ENCODE measurements around the gene LRP1B.
A peak's percentile ranks its signal among the peaks of the same experiment; 100 is the strongest.

Gene LRP1B

GRCh38 chr2:141778315-141778835, 352.4 kb downstream of the LRP1B start:
- DNase-seq (ENCODE audit: low spot score), result no peak
- FAIRE-seq, result no peak

DNA sequence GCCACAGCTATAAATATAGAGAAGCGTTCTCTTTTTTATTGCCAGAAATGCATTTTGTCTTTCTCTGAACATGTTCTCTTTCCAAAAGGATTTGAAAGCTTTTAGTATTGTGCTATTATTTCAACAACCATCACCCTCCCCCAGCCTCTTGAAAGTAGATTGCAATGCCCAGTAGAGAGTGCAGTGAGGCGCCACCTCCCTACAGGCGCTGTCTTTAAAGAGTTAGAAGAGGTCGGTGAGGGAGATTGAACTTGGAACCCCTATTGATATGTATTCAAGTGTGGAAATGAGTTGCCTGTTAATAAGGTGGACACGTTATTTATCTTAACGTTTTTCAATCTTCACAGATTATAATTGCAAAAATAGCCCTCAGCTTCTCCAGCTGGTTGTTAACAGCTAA, 360.3 kb downstream of the LRP1B start:
- FAIRE-seq, result no peak
- DNase-seq (ENCODE audit: low spot score), result no peak

DNA sequence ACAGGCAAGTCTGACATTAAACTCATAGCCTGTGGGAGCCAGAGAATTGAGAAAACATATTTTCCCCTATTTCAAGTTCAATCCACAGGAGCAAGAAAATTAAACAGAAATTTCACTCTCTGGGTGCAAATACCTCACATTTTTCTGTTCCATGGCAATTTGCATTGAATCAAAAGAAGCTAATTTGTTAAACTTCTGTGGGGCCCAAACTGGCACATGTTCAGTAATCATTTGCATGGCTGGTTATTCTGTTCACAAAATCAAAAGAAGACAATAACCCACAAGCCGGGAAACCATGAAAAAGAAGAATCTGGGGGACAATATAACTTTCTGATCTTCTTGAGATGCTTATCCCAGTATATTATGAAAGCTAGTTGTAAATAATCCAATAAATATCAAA, 363.1 kb downstream of the LRP1B start:
- DNase-seq (ENCODE audit: low spot score) (no peak), FAIRE-seq (no peak)

GRCh38 chr2:141767051-141767450, 363.8 kb downstream of the LRP1B start:
- peak; percentile 14 for DNase-seq (ENCODE audit: low spot score)
- FAIRE-seq, result no peak

DNA sequence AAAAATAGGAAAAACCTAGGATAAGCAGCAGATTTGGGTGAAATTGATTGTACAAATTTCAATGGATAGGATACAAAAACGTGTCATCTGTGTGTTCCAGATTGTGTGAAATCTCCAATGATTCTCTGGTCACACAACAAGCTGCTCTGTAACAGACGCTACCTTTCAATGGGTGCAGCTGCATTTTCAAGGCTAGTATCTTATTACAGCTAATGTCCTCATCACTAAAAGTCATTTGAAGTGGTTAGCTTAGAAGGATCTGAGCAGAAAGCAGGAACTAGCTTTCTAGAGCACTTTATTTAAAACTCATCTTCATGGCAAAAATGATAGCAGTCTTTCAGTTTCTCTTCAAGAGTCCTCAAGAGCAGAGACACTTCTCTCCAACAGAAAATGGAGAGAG, 364.6 kb downstream of the LRP1B start:
- FAIRE-seq (no peak), DNase-seq (ENCODE audit: low spot score) (no peak)

GRCh38 chr2:141748616-141749015, 382.2 kb downstream of the LRP1B start:
- no peak for DNase-seq (ENCODE audit: low spot score)
- FAIRE-seq, result no peak

DNA sequence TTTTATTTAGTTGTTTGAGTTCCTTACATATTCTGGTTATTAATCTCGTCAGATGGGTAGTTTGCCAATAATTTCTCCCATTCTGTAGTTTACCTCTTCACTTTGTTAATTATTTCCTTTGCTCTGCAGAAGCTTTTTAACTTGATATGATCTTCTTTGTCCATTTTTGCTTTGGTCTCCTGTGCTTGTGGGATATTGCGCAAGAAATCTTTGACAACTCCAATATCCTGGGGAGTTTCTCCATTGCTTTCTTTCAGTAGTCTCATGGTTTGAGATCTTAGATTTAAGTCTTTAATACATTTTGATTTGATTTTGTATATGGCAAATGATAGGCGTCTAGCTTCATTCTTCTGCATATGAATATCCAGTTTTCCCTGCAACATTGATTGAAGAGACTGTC, 389.2 kb downstream of the LRP1B start:
- DNase-seq (ENCODE audit: low spot score) (no peak), FAIRE-seq (no peak)

GRCh38 chr2:141737492-141738255, 393.1 kb downstream of the LRP1B start:
- DNase-seq (ENCODE audit: low spot score) (no peak), FAIRE-seq (no peak)

GRCh38 chr2:141736466-141736865, 394.4 kb downstream of the LRP1B start:
- DNase-seq (ENCODE audit: low spot score) (no peak), FAIRE-seq (no peak)

DNA sequence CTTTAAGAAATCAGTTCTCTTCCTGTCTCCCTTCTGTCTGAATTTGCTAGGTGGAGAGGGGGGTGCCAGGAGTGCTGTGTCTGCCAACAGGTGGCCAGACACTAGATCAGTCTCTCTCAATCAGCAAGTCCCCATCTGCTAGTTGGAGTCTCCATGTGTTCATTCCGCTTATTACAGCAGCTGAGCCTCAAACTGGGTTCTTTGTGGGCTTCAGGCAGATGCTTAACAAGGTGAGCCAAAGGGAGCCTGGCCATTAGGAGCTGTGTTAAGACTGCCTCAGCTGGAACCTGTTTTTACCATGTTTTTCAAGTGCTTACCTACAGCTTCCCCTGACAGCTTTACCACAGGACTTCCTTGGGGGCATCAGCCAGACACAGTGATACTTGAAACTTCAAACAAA, 401.9 kb downstream of the LRP1B start:
- FAIRE-seq (no peak), DNase-seq (ENCODE audit: low spot score) (no peak)

GRCh38 chr2:141728142-141728541, 402.7 kb downstream of the LRP1B start:
- no peak for FAIRE-seq
- no peak for DNase-seq (ENCODE audit: low spot score)

- DNase-seq (ENCODE audit: low spot score) (no peak), FAIRE-seq (no peak)
Measured at GRCh38 chr2:141724426-141724825, 406.4 kb downstream of the LRP1B start.

DNA sequence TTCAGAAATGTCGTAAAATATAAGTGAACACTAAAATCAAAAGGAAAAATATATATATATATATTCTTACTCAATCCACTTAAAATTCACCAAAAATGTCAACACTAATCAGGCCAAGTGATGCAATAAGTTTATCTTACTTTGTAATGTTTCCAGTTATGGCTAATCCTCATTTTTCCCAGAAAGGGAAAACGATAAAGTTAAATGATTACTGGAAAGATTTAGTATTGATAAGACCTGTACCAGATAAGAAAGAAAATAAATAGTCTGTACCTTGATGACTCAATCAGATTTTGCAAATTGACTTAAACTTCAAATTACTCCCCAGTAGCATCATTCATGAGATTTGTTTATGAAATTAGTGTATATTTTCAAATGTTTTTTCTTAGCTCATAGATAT, 407.0 kb downstream of the LRP1B start:
- FAIRE-seq, result no peak
- DNase-seq (ENCODE audit: low spot score), result no peak

DNA sequence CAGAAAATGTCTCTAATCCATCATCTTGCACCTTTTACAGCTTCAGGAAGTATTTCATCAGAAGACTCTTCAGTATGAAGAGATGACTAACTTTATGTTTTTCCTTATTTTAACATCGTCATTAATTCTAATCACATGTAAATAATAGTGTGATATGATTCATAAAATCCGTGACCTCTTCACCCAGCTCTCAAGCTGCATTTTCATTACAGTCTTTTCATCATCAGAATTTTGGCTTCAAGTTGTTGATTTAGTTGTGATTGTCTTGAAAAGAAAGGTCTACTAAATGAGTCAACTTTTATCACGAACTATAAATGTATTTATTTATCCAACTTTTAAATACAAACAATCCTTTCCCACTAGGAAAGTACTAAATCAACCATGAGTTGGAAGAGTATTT, 410.3 kb downstream of the LRP1B start:
- DNase-seq (ENCODE audit: low spot score) (no peak), FAIRE-seq (no peak)

- DNase-seq (ENCODE audit: low spot score) (no peak), FAIRE-seq (no peak)
Measured at GRCh38 chr2:141714496-141714895, 416.3 kb downstream of the LRP1B start.

DNA sequence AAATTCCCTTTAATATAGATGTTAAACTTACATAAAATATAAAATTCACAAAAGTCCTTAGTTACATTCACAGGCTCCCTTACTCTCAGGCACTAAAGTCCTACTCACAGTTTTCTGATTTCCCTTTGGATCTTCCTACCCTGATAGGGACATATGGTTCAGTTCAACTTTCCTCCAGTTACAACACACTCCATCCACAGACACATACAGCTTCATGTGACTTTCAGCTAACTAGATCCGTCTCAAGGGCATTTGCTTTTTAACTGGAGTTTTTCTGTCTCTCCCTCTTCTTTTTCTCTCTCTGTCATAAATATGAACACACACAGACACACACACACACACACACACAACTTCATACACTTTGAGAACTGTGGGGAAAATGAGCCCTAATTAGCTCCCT, 419.2 kb downstream of the LRP1B start:
- DNase-seq (ENCODE audit: low spot score) (no peak), FAIRE-seq (no peak)

GRCh38 chr2:141710589-141711239, 420.1 kb downstream of the LRP1B start:
- DNase-seq (ENCODE audit: low spot score), result no peak
- no peak for FAIRE-seq

DNA sequence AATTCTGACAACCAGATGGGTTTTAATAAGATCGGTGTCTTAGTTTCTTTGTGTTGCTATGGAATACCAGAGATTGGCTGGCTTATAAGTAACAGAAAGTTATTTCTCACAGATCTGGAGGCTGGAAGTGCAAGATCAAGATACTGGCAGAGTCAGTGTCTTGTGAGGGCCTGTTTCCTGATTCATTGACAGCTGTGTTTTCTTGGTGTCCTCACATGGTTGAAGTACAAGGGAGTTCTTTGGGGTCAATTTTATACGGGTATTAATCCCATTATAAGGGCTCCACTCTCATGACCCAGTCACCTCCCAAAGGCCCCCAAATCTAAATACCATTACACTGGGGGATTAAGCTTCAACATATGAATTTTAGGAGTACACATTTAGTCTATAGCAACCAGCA, 421.1 kb downstream of the LRP1B start:
- FAIRE-seq (no peak), DNase-seq (ENCODE audit: low spot score) (no peak)

DNA sequence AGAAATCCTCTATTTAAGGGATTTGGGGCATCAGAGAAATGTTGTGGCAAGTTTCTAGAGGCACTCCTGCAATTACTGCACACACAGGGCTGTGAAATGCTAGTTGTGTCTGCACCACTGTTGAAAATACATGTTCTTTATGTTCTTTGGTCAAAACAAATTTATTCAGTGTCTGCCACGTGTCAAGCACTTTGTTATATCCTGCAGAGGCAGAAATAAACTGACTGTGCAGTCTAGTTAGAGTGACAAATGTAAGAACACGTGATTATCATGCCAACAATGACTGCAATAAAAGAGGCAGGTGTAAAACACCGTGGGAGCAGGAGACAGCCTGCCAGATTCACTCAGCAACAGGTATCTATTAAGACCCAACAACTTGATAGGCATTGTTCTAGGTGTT, 423.3 kb downstream of the LRP1B start:
- DNase-seq (ENCODE audit: low spot score) (no peak), FAIRE-seq (no peak)

GRCh38 chr2:141704541-141704940, 426.3 kb downstream of the LRP1B start:
- FAIRE-seq, result no peak

DNA sequence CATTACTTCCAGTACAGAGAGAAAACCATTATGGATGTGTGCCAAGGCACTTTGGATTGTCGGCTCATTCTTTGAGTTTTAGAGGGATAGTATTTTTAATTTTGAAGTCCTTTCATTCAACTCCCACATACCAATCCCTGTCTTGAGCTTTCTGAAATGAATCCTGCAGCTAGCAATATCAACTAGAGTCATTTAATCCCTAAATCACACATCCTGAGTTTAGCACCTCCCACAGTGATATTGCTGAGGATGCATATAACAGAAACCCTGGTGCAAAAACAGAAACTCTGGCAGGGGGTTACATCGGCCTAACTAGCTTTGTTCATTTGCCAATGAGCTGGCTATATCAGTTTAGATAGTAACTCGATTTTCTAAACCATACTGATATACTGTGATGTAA, 427.3 kb downstream of the LRP1B start:
- DNase-seq (ENCODE audit: low spot score) (no peak), FAIRE-seq (no peak)

More at GRCh38 chr2:141704541-141704940, 426.3 kb downstream of the LRP1B start:
- no peak for DNase-seq (ENCODE audit: low spot score)

- FAIRE-seq (no peak), DNase-seq (ENCODE audit: low spot score) (no peak)
Measured at GRCh38 chr2:141701618-141702017, 429.2 kb downstream of the LRP1B start.

GRCh38 chr2:141699573-141699972, 431.2 kb downstream of the LRP1B start:
- DNase-seq (ENCODE audit: low spot score), result no peak
- no peak for FAIRE-seq
